D341Med (cell line): ENCODE measurements around the gene CCDC88A.
"Not testable (repeated sequence)": the region's sequence is repeated elsewhere in the genome, so short reads cannot be mapped to it uniquely, and the experiment has no call there.

Experiments
- DNase-seq: peaks from one replicate; pipeline ENCODE4 v3.0.0; 2012; ENCODE audit warnings: low spot score

The CCDC88A gene

GRCh38 chr2:55385516-55385915 is 34.1 kb downstream of the CCDC88A start:
- not testable (repeated sequence) for DNase-seq

GRCh38 chr2:55384786-55385185 is 34.9 kb downstream of the CCDC88A start:
- DNase-seq, result no peak

- no peak for DNase-seq
These were observed 48.3 kb downstream of the CCDC88A start for GRCh38 chr2:55371376-55371775.

GRCh38 chr2:55370208-55370607 is 49.4 kb downstream of the CCDC88A start:
- DNase-seq, result no peak

- no peak for DNase-seq
These were observed 54.4 kb downstream of the CCDC88A start for GRCh38 chr2:55365303-55365702.

DNA sequence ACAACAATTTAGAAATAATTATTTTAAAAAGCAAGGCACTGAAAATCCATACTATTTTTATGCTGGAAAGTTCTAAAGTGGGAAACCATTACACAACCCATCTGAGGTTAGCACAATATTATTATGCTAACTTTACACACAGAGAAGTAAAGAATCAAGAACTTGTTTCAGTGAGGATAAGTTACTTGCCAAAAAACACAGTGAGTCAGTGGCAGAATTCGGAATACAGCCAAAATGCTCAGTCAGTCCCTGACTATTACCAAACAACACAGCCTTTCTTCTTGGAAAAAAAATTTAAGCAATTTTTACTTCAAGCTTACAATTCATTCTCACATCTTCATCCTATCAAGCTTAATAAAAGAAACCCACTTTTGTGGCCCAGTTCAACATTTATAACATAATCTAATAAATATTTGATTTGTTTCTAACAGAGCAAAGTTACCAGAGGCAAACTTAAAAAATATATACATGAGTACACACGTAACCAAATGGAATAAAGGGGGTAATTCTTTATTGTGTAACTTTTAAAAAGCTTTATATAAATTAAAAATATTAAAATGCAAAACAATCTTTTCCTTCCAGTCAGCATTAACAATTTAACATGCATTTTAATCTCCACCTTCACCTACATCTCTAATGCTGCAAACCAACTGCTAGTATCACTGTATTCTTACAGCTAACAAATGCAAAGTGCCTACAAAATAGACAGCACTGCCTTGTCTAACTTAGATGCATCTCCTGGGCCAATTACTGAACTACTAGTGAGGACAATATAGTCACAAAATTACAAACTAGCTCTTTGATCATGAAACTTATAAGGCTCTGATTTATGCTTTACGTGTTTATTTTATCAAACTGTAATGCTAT is 55.2 kb downstream of the CCDC88A start:
- DNase-seq, result no peak

- no peak for DNase-seq
These were observed 56.0 kb downstream of the CCDC88A start for GRCh38 chr2:55363636-55364035.

DNA sequence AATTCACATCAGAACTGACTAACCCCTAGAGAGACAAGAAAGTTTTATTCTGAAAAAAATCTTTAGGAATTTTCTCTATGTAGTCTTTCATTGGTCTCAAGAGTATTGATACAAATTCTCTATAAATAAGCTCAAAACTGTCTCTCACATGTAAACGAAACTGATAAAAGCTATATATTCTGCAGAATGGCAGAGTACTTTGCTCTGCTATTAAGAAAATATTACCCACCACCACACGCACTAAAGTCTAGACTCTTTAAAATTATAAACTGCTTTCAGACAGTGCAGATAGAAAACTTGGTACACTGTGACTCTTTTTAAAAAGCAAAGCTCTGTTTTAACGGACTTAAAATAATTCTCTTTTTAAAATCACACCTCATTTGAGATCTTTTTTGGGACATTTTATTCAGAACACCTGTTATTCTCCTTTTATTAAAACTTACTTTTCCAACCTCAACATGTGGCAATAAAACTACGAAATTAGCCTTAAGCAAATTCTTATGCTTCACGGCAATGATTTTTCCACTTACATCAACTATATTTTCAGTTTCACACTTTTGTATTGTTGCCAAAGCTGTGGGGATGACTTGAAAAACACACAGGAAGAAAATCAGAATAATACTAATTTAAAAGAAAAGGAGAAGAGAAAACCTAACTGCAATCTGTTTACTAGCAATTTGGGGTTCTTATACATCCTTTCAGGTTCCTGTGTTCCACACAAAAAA is 58.0 kb downstream of the CCDC88A start:
- DNase-seq, result no peak

DNA sequence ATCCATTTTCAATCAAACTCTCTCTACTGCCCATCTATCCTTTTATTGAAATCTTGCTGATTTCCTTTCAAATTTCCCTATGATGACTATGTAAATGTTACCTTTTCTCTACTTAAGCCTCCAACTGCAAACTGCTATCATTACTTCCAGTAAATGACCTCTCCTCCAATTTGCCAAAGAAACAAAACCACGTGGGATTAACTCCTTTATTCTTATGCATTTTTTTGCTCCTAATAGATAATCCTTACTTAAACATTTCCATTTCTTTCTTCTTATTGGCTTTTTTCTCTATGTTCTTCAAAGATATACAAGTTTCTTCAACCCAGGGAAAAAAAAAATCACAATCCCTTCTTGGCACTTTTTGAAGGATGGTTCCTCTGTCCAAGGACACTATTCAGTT is 61.2 kb downstream of the CCDC88A start:
- no peak for DNase-seq

GRCh38 chr2:55357927-55358326 is 61.7 kb downstream of the CCDC88A start:
- DNase-seq, result no peak

GRCh38 chr2:55357164-55357563 is 62.5 kb downstream of the CCDC88A start:
- no peak for DNase-seq

- DNase-seq, result not testable (repeated sequence)
These were observed 63.5 kb downstream of the CCDC88A start for GRCh38 chr2:55356136-55356535.

DNA sequence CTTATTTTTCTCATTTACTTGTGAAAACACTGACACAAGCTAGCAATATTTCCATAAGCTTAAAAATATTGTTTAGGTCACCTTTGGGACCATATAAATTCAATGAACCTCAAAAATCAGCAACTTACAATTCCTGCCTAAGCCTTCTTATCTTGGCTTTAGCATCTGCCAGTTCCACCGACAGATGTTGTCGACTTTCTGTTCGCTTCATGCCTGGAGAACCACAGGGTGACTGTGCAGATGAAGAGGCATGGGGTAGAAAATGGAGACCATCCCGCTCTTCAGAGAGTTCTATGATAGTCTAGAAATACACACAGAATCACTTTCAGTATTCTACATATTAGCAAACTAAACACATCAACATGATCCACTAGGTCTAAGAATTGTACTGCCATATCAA is 64.2 kb downstream of the CCDC88A start:
- DNase-seq, result peak; percentile 49

DNA sequence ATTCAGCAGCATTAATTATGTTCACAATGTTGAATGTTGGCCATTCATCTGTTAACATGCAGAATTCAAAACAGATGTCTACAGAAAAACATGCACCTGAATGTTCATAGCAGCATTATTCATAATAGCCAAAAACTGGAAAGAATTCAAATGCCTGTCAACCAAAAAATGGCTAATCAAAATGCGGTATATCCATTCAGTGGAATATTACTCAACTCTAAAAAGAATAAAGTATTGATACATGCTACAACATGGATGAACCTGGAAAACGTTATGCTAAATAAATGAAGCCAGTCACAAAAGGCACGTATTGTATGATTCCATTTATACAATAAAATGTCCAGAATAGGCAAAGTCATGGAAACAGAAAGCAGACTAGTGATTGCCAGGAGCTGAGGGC is 68.0 kb downstream of the CCDC88A start:
- DNase-seq, result no peak

- DNase-seq, result no peak
These were observed 74.6 kb downstream of the CCDC88A start for GRCh38 chr2:55345064-55345463.

- DNase-seq, result no peak
These were observed 81.4 kb downstream of the CCDC88A start for GRCh38 chr2:55338268-55338667.

- no peak for DNase-seq
These were observed 84.9 kb downstream of the CCDC88A start for GRCh38 chr2:55334728-55335127.

DNA sequence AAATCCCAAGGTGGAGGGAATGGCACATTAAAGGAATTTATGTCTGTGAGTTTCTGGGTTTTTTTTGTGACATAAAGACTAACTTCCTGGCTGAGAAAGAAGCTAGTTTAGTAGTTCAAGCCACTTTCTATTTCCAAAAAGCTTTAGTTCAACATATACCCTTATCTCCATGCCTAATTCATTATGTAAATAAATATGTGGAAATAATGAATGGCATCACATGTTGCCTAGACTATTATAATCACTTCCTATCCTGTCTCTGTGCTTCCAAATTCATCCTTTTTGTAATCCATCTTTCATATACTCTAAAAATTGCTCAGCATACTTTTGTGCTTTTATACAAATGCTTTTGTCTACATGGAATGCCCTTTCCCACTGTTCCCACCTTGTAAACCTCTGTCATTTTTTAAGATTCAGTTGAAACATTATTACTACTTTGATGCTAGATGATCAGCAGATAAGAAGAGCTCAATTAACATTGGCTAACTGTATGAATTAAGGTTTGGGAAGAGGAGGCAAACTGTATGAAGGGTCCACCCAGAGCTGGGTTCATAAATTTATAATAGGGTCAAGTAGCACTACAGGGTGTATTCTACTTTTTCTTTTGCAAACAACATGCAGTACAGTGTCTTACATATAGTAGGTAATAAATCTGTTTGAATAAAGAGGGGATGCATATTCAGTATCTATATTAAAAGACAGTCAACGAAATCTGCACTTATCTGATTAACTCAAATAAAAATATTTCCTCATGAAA is 88.9 kb downstream of the CCDC88A start:
- DNase-seq, result no peak

- DNase-seq, result no peak
These were observed 92.0 kb downstream of the CCDC88A start for GRCh38 chr2:55327470-55328230.

GRCh38 chr2:55314985-55315384 is 104.7 kb downstream of the CCDC88A start:
- no peak for DNase-seq

GRCh38 chr2:55311444-55311870 is 108.2 kb downstream of the CCDC88A start:
- peak; percentile 14 for DNase-seq

GRCh38 chr2:55309446-55309845 is 110.2 kb downstream of the CCDC88A start:
- DNase-seq, result no peak
